H54 (cell line): ENCODE results near the gene PHKA1.
"Not testable (repeated sequence)": the region's sequence is repeated elsewhere in the genome, so short reads cannot be mapped to it uniquely, and the experiment has no call there.

ENCODE experiments used
- DNase-seq: peaks from one replicate; pipeline ENCODE4 v3.0.0; 2011; ENCODE audit warnings: low spot score, mixed read lengths; ENCODE audit not compliant: insufficient read length
- FAIRE-seq: peaks from 3 replicates; lab custom pipeline; 2011; peaks lifted over from hg19 to GRCh38; lab: Jason Lieb, UNC
- POLR2A ChIP-seq: IDR thresholded peaks from 2 replicates; pipeline ENCODE4 v1.6.1; 2011; ENCODE audit warnings: low read depth, mild to moderate bottlenecking, low read length

Gene PHKA1

DNA sequence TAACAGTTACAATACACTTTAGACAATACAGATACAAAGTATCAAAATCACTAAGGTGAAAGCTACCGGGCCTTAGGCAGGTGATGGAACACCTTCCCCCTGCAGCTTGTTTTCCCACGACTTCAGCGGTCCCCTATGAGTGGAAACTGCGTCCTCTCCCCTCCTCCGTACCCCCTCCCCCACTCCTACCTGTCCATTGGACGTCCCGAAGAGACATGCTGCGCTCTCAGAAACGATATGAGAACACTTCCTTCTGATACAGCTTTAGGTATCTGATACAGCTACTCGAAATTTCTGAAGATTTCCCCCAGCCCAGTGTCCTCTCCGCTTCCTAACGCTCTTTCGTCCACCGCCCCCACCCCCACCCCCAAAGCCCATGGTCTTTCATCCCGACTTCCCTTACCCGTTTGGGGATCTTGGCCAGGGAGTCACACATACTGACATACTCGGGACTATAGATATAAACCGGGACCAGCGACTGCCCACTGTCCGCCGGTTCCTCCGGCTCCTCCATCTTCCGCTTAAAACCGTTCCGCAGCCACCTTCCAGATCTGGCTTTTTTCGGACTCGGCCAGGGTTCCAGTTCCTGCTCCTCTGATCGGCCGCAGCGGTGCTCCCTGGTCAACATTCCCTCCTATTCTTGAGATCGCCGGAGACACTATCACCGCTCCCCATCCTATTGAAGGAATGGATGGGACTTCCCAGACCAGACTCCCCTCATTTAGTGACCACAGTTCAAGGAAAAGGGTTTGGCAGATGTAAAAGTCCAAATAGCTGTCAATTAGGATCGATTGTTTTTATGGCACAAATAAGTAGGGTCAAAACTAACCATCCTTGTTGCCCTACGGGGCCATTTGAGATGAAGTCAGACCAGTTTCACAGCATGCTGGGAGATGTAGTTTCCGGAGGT, 141.6 kb downstream of the PHKA1 start, which contains the start of gene HDAC8:
Gene HDAC8, minus strand, starts transcription at position 596 of the 910 bp plus-strand sequence. Its CDS starts 82 bp downstream, at position 514.
- peak; percentile 21; the same call in 1 of the 2 replicates for TF ChIP-seq POLR2A
- DNase-seq (peak; percentile 36), FAIRE-seq (peak; percentile 45)

DNA sequence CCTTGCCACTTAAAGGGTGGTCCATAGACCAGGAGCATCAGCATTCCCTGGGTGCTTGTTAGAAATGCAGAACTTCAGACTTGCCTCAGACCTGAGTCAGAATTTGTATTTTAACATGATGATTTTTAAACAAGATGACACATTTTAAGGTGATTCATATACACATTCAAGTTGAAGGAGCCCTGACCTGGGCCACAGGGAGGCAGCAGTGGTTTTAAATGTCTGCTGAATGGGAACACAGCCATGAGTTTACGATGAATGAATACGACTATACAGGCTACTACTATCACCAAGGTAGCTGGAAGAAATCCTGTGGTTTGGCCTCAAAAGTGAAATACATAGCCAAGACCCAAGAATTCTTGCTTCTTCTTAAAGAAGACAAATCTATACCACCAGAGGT, 144.3 kb downstream of the PHKA1 start:
- no peak for TF ChIP-seq POLR2A
- no peak for FAIRE-seq
- peak; percentile 24 for DNase-seq

DNA sequence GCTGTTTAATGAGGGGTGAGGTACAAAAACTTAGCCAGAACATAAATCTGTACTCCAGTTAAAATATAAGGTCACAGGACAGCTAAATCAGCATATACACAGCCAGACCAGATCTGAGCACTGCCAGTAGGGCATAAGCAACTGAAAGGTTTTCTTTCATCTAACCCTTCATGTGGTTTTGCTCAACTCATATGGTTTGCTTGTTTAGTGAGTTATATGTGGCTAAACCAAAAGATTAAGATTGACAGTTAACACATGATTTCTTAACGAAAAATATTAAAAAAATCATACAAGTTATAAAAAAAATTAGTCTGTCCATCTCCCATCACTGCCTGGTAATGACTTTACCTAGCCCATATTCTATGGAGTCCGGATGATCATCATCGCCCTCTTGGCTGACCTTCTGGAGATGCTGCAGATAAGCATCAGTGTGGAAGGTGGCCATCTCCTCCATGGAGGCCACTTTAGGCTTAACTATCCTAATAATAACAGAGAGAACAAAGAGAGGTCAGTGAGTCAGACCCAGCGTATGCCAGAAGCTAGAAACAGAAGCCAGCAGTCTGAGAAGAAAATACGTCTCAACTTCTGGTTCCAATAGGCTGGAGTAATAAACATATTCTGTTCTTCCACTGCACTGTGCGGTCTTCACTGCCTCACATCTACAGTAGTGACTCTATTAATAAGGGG, 145.6 kb downstream of the PHKA1 start:
- no peak for TF ChIP-seq POLR2A
- FAIRE-seq (no peak), DNase-seq (no peak)

DNA sequence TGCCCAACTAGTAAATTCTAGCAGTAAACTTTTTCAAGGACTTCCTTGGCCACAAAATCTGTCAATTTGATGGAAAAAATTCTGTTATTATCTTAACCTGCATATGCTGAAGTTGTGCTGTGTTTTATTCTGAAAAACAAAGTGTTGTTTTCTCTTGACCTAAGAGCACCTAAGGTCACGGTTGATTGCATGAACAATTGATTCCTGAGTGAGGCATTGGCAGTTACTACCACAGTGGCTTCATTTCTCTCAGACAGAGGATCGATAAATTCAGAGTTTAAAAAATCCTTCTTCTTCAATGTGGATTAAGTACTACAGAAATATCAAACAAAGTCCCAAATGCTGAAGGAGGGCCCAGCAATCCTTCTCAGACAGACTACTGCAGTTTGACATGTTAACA, 147.7 kb downstream of the PHKA1 start:
- TF ChIP-seq POLR2A: no peak
- FAIRE-seq: no peak
- no peak for DNase-seq

DNA sequence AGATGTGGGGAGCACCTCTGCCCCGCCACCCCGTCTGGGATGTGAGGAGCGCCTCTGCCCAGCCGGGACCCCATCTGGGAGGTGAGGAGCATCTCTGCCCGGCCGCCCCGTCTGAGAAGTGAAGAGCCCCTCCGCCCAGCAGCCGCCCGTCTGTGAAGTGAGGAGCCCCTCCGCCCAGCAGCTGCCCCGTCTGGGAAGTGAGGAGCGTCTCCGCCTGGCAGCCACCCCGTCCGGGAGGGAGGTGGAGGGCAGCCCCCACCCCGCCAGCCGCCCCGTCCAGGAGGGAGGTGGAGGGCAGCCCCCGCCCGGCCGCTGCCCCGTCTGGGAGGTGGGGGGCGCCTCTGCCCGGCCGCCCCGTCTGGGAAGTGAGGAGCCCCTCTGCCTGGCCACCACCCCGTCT, 154.5 kb downstream of the PHKA1 start:
- not testable (repeated sequence) for DNase-seq, FAIRE-seq

DNA sequence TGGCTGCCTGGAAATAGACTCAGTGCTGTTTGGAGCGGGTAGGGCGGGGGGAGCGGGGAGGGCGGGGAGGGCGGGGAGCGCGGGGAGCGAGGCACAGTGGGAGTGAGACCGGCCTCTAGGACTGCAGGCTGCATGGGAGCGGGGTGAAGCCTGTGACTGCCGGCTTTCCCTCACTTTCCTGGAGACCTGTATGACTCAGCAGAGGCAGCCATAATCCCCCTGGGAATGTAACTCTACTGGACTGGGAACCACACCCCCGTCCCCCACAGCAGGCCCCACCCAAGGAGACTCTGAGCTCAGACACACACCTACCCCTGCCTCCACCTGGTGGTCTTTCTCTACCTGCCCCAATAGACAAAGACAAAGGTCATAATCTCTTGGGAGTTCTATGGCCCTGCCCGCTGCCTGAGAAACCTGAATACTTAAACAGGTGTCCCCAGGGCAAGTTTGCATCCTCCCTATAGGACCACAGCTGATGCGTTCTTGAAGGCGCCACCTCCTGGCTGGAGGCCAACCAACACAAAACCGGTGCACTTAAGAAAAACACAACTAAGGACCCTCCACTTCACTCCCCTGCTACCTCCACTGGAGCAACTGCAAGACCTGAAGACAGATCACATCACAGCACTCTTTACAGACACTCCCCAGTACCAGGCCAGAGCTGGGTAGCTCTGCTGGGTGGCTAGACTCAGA, 159.5 kb downstream of the PHKA1 start:
- no peak for DNase-seq
- no peak for FAIRE-seq
- no peak for TF ChIP-seq POLR2A

DNA sequence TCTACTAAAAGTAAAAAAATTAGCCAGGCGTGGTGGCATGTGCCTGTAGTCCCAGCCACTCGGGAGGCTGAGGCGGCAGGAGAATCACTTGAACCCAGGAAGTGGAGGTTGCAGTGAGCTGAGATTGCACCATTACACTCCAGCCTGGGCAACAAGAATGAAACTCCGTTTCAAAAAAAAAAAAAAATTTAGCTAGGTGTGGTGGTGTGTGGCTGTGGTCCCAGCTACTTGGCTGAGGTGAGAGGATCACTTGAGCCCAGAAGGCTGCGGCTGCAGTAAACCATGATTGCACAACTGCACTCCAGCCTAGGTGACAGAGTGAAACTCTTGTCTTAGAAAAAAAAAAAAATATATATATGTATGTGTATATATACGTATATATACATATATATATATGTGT, 161.7 kb downstream of the PHKA1 start:
- FAIRE-seq, DNase-seq: not testable (repeated sequence)

DNA sequence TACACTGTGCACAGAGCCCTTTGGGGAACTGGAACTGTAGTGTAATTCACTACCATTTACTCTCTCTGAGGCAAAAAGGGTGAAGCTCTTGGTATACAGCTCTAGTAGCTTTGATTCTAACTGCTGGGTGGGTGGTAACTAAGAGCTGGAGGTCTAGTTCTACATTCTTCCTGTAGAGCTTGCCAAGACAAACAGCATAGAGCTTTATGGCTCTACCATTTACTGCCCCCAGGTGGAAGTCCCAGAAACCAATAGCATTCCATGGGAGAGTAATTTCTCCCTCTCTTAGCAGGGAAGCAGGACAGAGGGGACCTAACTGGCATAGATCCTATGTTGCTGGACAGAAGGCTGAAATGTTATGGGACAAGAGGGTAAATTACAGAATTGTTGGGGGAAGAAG, 168.1 kb downstream of the PHKA1 start:
- FAIRE-seq (no peak), DNase-seq (no peak)
- TF ChIP-seq POLR2A: no peak

DNA sequence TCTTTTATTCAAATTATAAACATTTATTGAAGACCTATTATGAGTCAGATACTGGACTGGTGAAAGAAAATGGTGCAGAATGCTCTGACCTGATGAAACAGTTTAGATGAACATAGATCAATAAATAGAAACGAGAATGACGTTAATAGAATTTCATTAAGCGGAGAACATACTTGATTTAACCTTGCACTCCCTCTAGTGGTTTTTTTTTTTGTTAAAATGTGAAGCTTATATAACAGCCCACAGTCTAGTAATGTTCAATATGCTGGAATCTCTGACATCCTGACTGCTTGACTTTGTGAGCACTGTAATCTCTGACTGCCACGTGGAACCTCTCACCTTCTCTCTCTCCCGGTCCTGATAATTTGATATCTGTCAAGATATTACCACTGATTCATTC, 173.8 kb downstream of the PHKA1 start:
- no peak for TF ChIP-seq POLR2A
- no peak for FAIRE-seq
- no peak for DNase-seq

DNA sequence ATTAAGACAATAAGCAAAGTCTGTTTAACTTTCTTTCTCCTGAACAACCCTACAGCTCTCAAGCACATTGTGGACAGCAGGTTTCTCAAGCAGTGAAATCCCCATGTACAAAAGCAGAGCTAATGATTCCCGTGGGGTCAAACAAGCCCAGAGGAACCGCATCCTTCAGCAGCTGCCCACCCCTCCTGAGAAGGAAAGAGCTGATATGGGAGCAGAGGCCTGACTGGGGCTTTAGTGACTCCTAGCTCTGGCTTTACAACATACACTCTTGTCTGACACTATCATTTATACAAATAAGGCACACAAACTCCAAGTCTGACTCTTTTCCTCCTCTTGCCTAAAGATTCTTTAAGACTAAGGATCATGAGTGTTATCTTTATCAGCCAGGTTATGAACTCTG, 174.3 kb downstream of the PHKA1 start:
- no peak for TF ChIP-seq POLR2A
- no peak for FAIRE-seq
- DNase-seq: no peak

DNA sequence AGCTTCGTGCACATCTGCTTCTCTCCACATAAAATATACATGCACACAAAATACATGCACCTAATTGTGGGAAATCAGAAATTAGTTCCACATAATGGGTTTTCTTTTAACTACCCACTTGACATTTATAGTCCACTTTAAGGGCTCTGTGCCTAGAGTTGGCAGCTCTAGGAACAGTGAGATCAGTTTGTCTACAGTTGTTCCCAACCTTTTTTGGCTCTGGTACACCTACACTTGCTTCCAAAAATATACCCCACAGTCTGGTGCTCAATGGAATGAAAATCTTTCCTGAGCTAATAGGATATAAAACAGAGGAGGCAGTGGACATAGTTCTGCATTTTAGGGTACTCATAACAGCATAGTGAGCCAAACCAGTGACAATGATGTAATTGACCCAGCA, 177.6 kb downstream of the PHKA1 start:
- FAIRE-seq (no peak), DNase-seq (no peak)
- no peak for TF ChIP-seq POLR2A

DNA sequence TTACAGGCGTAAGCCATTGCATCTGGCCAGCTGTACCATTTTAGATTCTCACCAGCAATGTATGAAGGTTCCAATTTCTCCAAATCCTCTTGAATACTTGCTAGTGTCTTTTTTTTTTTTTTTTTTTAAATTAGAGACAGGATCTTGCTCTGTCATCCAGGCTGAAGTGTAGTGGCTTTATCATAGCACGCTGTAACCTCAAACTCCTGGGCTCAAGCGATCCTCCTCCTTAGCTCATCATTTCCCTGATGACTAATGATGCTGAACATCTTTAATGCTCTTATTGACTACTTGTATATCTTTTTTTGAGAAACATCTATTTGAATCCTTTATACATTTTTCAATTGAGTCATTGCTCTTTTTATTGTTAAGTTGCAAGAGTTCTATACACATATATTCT, 181.7 kb downstream of the PHKA1 start:
- FAIRE-seq: no peak
- TF ChIP-seq POLR2A: no peak
- no peak for DNase-seq
